SK-N-SH (cell line): ENCODE data around the gene MAPK10. TPM values are rescaled to one million over a fixed set of nuclear protein-coding genes. Genes with fewer than 3 reads are reported as not detected.

Experiments
- CTCF ChIA-PET: fragments of 300-600, 350-600 bp; formaldehyde crosslinking; extraction: SDS; loops from one replicate; lab custom pipeline; 2021; lab: Yijun Ruan, JAX
- POLR2A ChIA-PET: fragments of 350-600 bp; sonication (Branson Sonifier 250); formaldehyde crosslinking; extraction: SDS; loops from one replicate; lab custom pipeline; 2020; ENCODE audit warnings: antibody characterized with exemption, inconsistent platforms; lab: Yijun Ruan, JAX
- DNase-seq: peaks from one replicate; pipeline ENCODE4 v3.0.0; 2012
- H2AFZ ChIP-seq: fragments of 200-600 bp; sonication (generic); 2 replicates; pipeline ENCODE4 v1.8.1; 2016; ENCODE audit warnings: antibody characterized with exemption, mild to moderate bottlenecking, low read depth
- H3F3A ChIP-seq: fragments of 200-600 bp; sonication (generic); replicated peaks from 2 replicates; pipeline ENCODE3; 2016; ENCODE audit warnings: antibody characterized with exemption, mild to moderate bottlenecking; ENCODE audit not compliant: insufficient read depth
- H3K27ac ChIP-seq, 2 experiments: fragments of 200-500 bp in 1 of 2; fragments of 200-600 bp in 1 of 2; sonication (Bioruptor generic) in 1 of 2; sonication (generic), shearing (Covaris generic) in 1 of 2; 2 replicates each; pipeline versions ENCODE4 v1.5.1 to v1.6.1; 2014 to 2016; ENCODE audit warnings: low read depth in 2 of 2, inconsistent platforms in 1 of 2, low read length in 1 of 2, mild to moderate bottlenecking in 1 of 2, mixed read lengths in 1 of 2
- H3K27me3 ChIP-seq: fragments of 200-600 bp; sonication (generic), shearing (Covaris generic); 2 replicates; pipeline ENCODE4 v1.6.1; 2016; ENCODE audit warnings: mixed run types; ENCODE audit not compliant: insufficient read depth
- H3K36me3 ChIP-seq, 2 experiments: fragments of 200-500 bp in 1 of 2; fragments of 200-600 bp in 1 of 2; sonication (Bioruptor generic) in 1 of 2; sonication (generic) in 1 of 2; replicated peaks in 1 of 2; 2 replicates each; pipeline versions ENCODE3 to v1.5.1; 2014 to 2016; ENCODE audit warnings: low read length in 1 of 2, mild to moderate bottlenecking in 1 of 2; ENCODE audit not compliant: insufficient read depth in 2 of 2, control insufficient read depth in 1 of 2
- H3K4me1 ChIP-seq, 2 experiments: fragments of 200-500 bp in 1 of 2; fragments of 200-600 bp in 1 of 2; sonication (Bioruptor generic) in 1 of 2; sonication (generic), shearing (Covaris generic) in 1 of 2; 2 replicates each; pipeline versions ENCODE4 v1.5.1 to v1.6.1; 2014 to 2016; ENCODE audit warnings: low read depth in 1 of 2, low read length in 1 of 2, mixed run types in 1 of 2; ENCODE audit not compliant: insufficient read depth in 2 of 2, control insufficient read depth in 1 of 2
- H3K4me2 ChIP-seq: fragments of 200-600 bp; sonication (generic), shearing (Covaris generic); 2 replicates; pipeline ENCODE4 v1.6.1; 2017; ENCODE audit warnings: mixed run types
- H3K4me3 ChIP-seq, 2 experiments: fragments of 200-500 bp in 1 of 2; fragments of 200-600 bp in 1 of 2; sonication (Bioruptor generic) in 1 of 2; sonication (generic), shearing (Covaris generic) in 1 of 2; 2 replicates each; pipeline versions ENCODE4 v1.5.1 to v1.8.1; 2014 to 2016; ENCODE audit warnings: low read depth in 2 of 2, inconsistent platforms in 1 of 2, low read length in 1 of 2, mild to moderate bottlenecking in 1 of 2, mixed read lengths in 1 of 2, moderate library complexity in 1 of 2
- H3K79me2 ChIP-seq: fragments of 200-600 bp; sonication (generic); 2 replicates; pipeline ENCODE4 v1.8.1; 2017; ENCODE audit warnings: mild to moderate bottlenecking; ENCODE audit not compliant: insufficient read depth
- H3K9ac ChIP-seq: fragments of 200-600 bp; sonication (generic); 2 replicates; pipeline ENCODE4 v1.6.1; 2017; ENCODE audit warnings: mixed run types
- H3K9me2 ChIP-seq: fragments of 200-600 bp; sonication (generic); 2 replicates; pipeline ENCODE4 v1.6.1; 2017; ENCODE audit warnings: mixed run types
- H3K9me3 ChIP-seq: fragments of 200-600 bp; sonication (generic); 2 replicates; pipeline ENCODE4 v1.6.1; 2017; ENCODE audit warnings: mixed run types, mild to moderate bottlenecking, moderate library complexity
- H4K20me1 ChIP-seq: fragments of 200-600 bp; sonication (generic); 2 replicates; pipeline ENCODE4 v1.6.1; 2017; ENCODE audit warnings: mild to moderate bottlenecking, mixed run types; ENCODE audit not compliant: insufficient read depth
- CHD2 ChIP-seq: fragments of 150-350 bp; IDR thresholded peaks from 2 replicates; pipeline ENCODE4 v1.6.1; 2018; ENCODE audit warnings: low read length; ENCODE audit not compliant: partially characterized antibody
- ELF1 ChIP-seq: IDR thresholded peaks from 2 replicates; pipeline ENCODE4 v1.4.0; 2012
- EP300 ChIP-seq, 2 experiments: IDR thresholded peaks; 2 replicates each; pipeline versions ENCODE4 v1.4.0 to v1.6.1; 2012; ENCODE audit warnings: borderline replicate concordance in 1 of 2, low read depth in 1 of 2, low read length in 1 of 2
- FOSL2 ChIP-seq: IDR thresholded peaks from 2 replicates; pipeline ENCODE4 v1.4.0; 2012; ENCODE audit warnings: low read depth, mild to moderate bottlenecking, moderate library complexity, borderline replicate concordance
- FOXJ3 ChIP-seq: sonication (generic); formaldehyde crosslinking; IDR thresholded peaks from 2 replicates; pipeline ENCODE4 v1.5.1; 2020; ENCODE audit warnings: mild to moderate bottlenecking, missing genetic modification reagents
- FOXM1 ChIP-seq: IDR thresholded peaks from 2 replicates; pipeline ENCODE4 v1.4.0; 2012; ENCODE audit warnings: low read depth, mild to moderate bottlenecking
- GATA2 ChIP-seq: sonication (generic); formaldehyde crosslinking; IDR thresholded peaks from 2 replicates; pipeline ENCODE4 v1.5.0; 2020; ENCODE audit warnings: mild to moderate bottlenecking, missing genetic modification reagents
- MEF2A ChIP-seq: IDR thresholded peaks from 2 replicates; pipeline ENCODE4 v1.4.0; 2012; ENCODE audit warnings: low read depth, borderline replicate concordance
- MXI1 ChIP-seq: IDR thresholded peaks from 2 replicates; pipeline ENCODE4 v1.6.1; 2012; ENCODE audit warnings: mild to moderate bottlenecking, low read depth, low read length, improper control_type of control experiment
- NFIC ChIP-seq: IDR thresholded peaks from 2 replicates; pipeline ENCODE4 v1.4.0; 2012; ENCODE audit warnings: borderline replicate concordance
- POLR2AphosphoS5 ChIP-seq: IDR thresholded peaks from 2 replicates; pipeline ENCODE4 v1.6.1; 2012; ENCODE audit warnings: low read depth, low read length
- RAD21 ChIP-seq: IDR thresholded peaks from 2 replicates; pipeline ENCODE4 v1.6.1; 2012; ENCODE audit warnings: mild to moderate bottlenecking, low read length
- RCOR1 ChIP-seq: fragments of 150-350 bp; IDR thresholded peaks from 2 replicates; pipeline ENCODE4 v1.6.1; 2017; ENCODE audit warnings: antibody characterized with exemption, low read length
- RFX5 ChIP-seq: IDR thresholded peaks from 2 replicates; pipeline ENCODE4 v1.6.1; 2012; ENCODE audit warnings: mild to moderate bottlenecking, improper control_type of control experiment, low read length
- SIN3A ChIP-seq: IDR thresholded peaks from 2 replicates; pipeline ENCODE4 v1.6.1; 2012; ENCODE audit warnings: low read depth, mild to moderate bottlenecking, low read length, moderate library complexity, borderline replicate concordance
- SMC3 ChIP-seq: IDR thresholded peaks from 2 replicates; pipeline ENCODE4 v1.6.1; 2012; ENCODE audit warnings: low read depth, low read length, improper control_type of control experiment
- TEAD4 ChIP-seq: IDR thresholded peaks from 2 replicates; pipeline ENCODE4 v1.4.0; 2012; ENCODE audit warnings: mild to moderate bottlenecking, borderline replicate concordance; ENCODE audit not compliant: insufficient read depth
- WGBS: methylation state at CpG from one replicate; pipeline ENCODE4 v1.1.6; 2017; ENCODE audit warnings: low lambda C conversion rate; 5-methylcytosine and 5-hydroxymethylcytosine counted together
- polyA plus RNA-seq, 3 experiments: library from polyadenylated mRNA; depleted of rRNA; stranded (reverse); fragments of >200 nt; gene quantifications; 2 replicates each; pipeline ENCODE4 v1.2.3, GENCODE V29; 2012
- TF ChIP-seq, protein P1 (sequence below): IDR thresholded peaks from 2 replicates; pipeline ENCODE4 v1.4.0; 2012; ENCODE audit warnings: low read depth, borderline replicate concordance

MAPK10 gene
- polyA plus RNA-seq, 1 of the 3 experiments (the other 2 are of a cell fraction), result 8.1 TPM

DNA sequence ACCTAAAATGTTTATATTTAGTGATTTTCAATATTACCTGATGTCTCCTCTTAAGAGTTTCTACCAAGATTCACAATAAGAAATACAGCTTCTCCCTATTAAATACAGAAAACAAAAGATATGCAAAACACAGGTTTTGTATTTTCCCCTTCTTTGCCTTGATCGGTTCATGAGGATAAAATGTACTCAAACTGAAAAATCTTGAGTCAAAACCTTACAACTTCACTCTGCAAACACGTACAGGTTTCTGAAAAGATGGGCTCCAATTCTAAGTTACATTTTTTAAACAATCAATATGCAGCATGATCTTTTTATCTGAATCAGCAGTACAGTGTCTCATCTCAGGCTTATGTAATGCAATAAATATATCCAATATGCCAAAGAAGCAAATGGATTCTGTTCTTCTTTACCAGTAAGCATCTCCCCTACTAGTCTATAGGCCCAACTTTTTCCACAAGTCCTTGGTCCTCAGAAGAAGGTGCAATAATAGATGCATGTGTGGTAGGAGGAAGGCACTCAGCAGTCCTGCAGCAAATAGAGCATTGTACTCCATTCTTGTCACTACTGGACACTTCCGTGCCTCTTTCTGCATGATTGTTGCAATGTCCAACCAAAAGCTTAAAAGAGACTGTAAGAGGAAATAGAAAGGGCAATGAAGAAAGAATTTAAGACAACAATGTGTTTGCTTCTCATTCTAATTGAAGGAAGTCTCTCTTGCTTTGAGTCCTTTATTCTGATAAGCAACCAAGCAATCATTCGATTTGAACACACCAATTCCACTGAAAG is 3.2 kb downstream of the MAPK10 start:
- no peaks in the 10 kb centered on the region for H3F3A ChIP-seq
- no peak for TF ChIP-seq FOSL2
- TF ChIP-seq GATA2 (CRISPR knock-in tag), result no peak
- no peak for TF ChIP-seq CHD2
- TF ChIP-seq EP300 (IDR thresholded peaks at IDR 0.05; ENCODE audit: borderline replicate concordance in 1 of 2, low read depth in 1 of 2, low read length in 1 of 2), result no peak
- no peaks in the 10 kb centered on the region for H4K20me1 ChIP-seq
- WGBS, result 87% methylated on average over 4 of the region's 4 CpGs
- H3K36me3 ChIP-seq, result peaks cover 0 to 27% of the 10 kb centered on the region in 2 experiments
- H3K79me2 ChIP-seq, result no peaks in the 10 kb centered on the region
- no peaks in the 10 kb centered on the region for H3K27me3 ChIP-seq
- CTCF ChIA-PET, result interaction anchor here (2.1 kb wide), 1 partner anchor 139 kb away, joined by 6 read pairs; no protein-coding TSS in a partner anchor
- H3K4me2 ChIP-seq, result no peak overlapping the region
- no peaks in the 10 kb centered on the region for H3K9me3 ChIP-seq
- DNase-seq, result no peak
- peaks cover 0 to 15% of the 10 kb centered on the region in 2 experiments; a peak in 2 of 4 replicates for H3K4me1 ChIP-seq
- POLR2A ChIA-PET, result no interaction called here
- no peak overlapping the region for H2AFZ ChIP-seq
- H3K27ac ChIP-seq, result peak overlapping the region in 1 of 2 experiments; percentile 22; a peak in 1 of 4 replicates
- no peak overlapping the region for H3K9ac ChIP-seq
- no peaks in the 10 kb centered on the region for H3K9me2 ChIP-seq
- peak overlapping the region in 1 of 2 experiments; percentile 12; a peak in 1 of 4 replicates for H3K4me3 ChIP-seq

DNA sequence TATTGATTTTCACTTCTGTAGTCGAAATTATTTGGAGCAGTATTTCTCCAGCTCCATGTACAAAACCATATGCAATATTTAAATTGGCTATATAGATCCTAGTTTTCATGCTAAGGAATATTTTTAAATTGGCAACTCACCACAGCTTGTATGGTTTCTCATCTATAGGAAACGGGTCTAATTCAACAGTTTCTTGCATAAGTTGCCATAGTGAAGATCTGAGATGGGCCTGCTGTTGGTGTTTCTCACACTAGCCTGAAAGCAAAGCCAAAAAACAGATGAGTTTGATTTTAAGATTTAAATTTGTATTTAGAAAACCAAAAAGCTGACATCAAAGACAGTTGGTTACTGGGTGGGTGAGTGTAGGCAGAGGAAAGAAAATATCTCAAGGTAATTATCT is 5.5 kb downstream of the MAPK10 start:
- H3K4me1 ChIP-seq, result peaks cover 0 to 15% of the 10 kb centered on the region in 2 experiments; a peak in 2 of 4 replicates
- no peak overlapping the region for H3K9ac ChIP-seq
- no peak overlapping the region for H3K4me2 ChIP-seq
- H3K27ac ChIP-seq, result no peak overlapping the region
- no peaks in the 10 kb centered on the region for H3K9me2 ChIP-seq
- no peaks in the 10 kb centered on the region for H4K20me1 ChIP-seq
- H3K27me3 ChIP-seq, result no peaks in the 10 kb centered on the region
- WGBS, result 77% methylated on average over 2 of the region's 2 CpGs
- H3F3A ChIP-seq, result no peaks in the 10 kb centered on the region
- H2AFZ ChIP-seq, result no peak overlapping the region
- H3K36me3 ChIP-seq, result peaks cover 0 to 31% of the 10 kb centered on the region in 2 experiments
- no peaks in the 10 kb centered on the region for H3K9me3 ChIP-seq
- ChIA-PET POLR2A (interaction anchor here (0.5 kb wide), 1 partner anchor 869 kb away, joined by 6 read pairs; no protein-coding TSS in a partner anchor), CTCF (no interaction called here)
- TF ChIP-seq RCOR1 (no peak), ELF1 (no peak), RAD21 (no peak), RFX5 (no peak), MEF2A (no peak), FOXM1 (no peak), TEAD4 (no peak), POLR2AphosphoS5 (no peak), NFIC (no peak), FOXJ3 (CRISPR knock-in tag) (no peak), EP300 (IDR thresholded peaks at IDR 0.05; ENCODE audit: borderline replicate concordance in 1 of 2, low read depth in 1 of 2, low read length in 1 of 2) (no peak), MXI1 (no peak), CHD2 (no peak), SIN3A (no peak), SMC3 (no peak), GATA2 (CRISPR knock-in tag) (no peak)
- TF ChIP-seq, protein P1, sequence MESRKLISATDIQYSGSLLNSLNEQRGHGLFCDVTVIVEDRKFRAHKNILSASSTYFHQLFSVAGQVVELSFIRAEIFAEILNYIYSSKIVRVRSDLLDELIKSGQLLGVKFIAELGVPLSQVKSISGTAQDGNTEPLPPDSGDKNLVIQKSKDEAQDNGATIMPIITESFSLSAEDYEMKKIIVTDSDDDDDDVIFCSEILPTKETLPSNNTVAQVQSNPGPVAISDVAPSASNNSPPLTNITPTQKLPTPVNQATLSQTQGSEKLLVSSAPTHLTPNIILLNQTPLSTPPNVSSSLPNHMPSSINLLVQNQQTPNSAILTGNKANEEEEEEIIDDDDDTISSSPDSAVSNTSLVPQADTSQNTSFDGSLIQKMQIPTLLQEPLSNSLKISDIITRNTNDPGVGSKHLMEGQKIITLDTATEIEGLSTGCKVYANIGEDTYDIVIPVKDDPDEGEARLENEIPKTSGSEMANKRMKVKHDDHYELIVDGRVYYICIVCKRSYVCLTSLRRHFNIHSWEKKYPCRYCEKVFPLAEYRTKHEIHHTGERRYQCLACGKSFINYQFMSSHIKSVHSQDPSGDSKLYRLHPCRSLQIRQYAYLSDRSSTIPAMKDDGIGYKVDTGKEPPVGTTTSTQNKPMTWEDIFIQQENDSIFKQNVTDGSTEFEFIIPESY, result no peak
- no peaks in the 10 kb centered on the region for H3K79me2 ChIP-seq
- DNase-seq, result no peak
- no peak overlapping the region for H3K4me3 ChIP-seq
